B cell (primary cell): ENCODE results near the gene PACSIN1. TPM values are rescaled to one million over a fixed set of nuclear protein-coding genes. Genes with fewer than 3 reads are reported as not detected.

ENCODE experiments used
- ATAC-seq: fragments of 200-7000 bp; cut with Tn5 transposase; one replicate; pipeline ENCODE4 v1.10.0; 2021; ENCODE audit warnings: low read depth, mild to moderate bottlenecking, moderate number of reproducible peaks, moderate library complexity
- CTCF ChIA-PET: fragments of 350-600 bp; sonication (Branson Sonifier 250); formaldehyde crosslinking; loops from one replicate; lab custom pipeline; 2021; ENCODE audit warnings: antibody characterized with exemption, inconsistent platforms; lab: Charles Lee
- POLR2A ChIA-PET: fragments of 350-600 bp; sonication (Branson Sonifier 250); formaldehyde crosslinking; loops from one replicate; lab custom pipeline; 2021; ENCODE audit warnings: antibody characterized with exemption; lab: Charles Lee
- DNase-seq: peaks from one replicate; pipeline ENCODE4 v3.0.0; 2013
- H2AFZ ChIP-seq: 2 replicates; pipeline ENCODE4 v1.6.1; 2012; ENCODE audit warnings: mild to moderate bottlenecking, low read depth, low read length; ENCODE audit not compliant: insufficient read depth, poor library complexity, severe bottlenecking
- H3K27ac ChIP-seq, 2 donors: 1 replicate in 1 of 2; 2 replicates in 1 of 2; pipeline ENCODE4 v1.5.1; 2012 to 2013; ENCODE audit warnings: low read length in 2 of 2, mild to moderate bottlenecking in 2 of 2, moderate library complexity in 1 of 2
- H3K27me3 ChIP-seq, 4 experiments: fragments of 200-600 bp in 1 of 4; sonication (generic) in 1 of 4; replicated peaks in 1 of 4; 1 replicate in 2 of 4; 2 replicates in 2 of 4; pipeline versions ENCODE4 v1.6.1 to v1.7.0; 2013 to 2016; ENCODE audit warnings: low read length in 3 of 4, mild to moderate bottlenecking in 2 of 4, mixed read lengths in 1 of 4, moderate library complexity in 1 of 4; ENCODE audit not compliant: insufficient read depth in 4 of 4, control insufficient read depth in 3 of 4; ENCODE audit errors: control extremely low read depth in 1 of 4
- H3K36me3 ChIP-seq, 2 experiments: replicated peaks in 1 of 2; 1 replicate in 1 of 2; 2 replicates in 1 of 2; pipeline versions ENCODE4 v1.6.1 to v1.7.1; 2013; ENCODE audit warnings: low read length in 1 of 2; ENCODE audit not compliant: insufficient read depth in 2 of 2, control insufficient read depth in 1 of 2; ENCODE audit errors: control extremely low read depth in 1 of 2, extremely low read depth in 1 of 2
- H3K4me1 ChIP-seq, 2 donors: fragments of 200-600 bp in 1 of 2; sonication (generic) in 1 of 2; 1 replicate in 1 of 2; 2 replicates in 1 of 2; pipeline versions ENCODE4 v1.5.1 to v1.6.1; 2013 to 2017; ENCODE audit warnings: low read length in 2 of 2; ENCODE audit not compliant: control insufficient read depth in 2 of 2, insufficient read depth in 2 of 2
- H3K4me2 ChIP-seq: replicated peaks from 2 replicates; pipeline ENCODE3; 2012; ENCODE audit warnings: mild to moderate bottlenecking, low read depth, low read length; ENCODE audit not compliant: poor library complexity, severe bottlenecking
- H3K4me3 ChIP-seq, 5 experiments: fragments of 200-600 bp in 1 of 5; sonication (generic) in 1 of 5; 1 replicate in 3 of 5; 2 replicates in 2 of 5; pipeline versions ENCODE4 v1.5.1 to v1.7.0; 2011 to 2016; ENCODE audit warnings: low read length in 4 of 5, mild to moderate bottlenecking in 4 of 5, low read depth in 2 of 5, control low read depth in 1 of 5, moderate library complexity in 1 of 5; ENCODE audit not compliant: insufficient read depth in 1 of 5; ENCODE audit errors: control extremely low read depth in 1 of 5, extremely low read depth in 1 of 5
- H3K79me2 ChIP-seq: fragments of 200-600 bp; sonication (generic); one replicate; pipeline ENCODE4 v1.6.0; 2016; ENCODE audit warnings: low read length; ENCODE audit not compliant: control insufficient read depth, insufficient read depth
- H3K9ac ChIP-seq: fragments of 200-600 bp; sonication (generic); 2 replicates; pipeline ENCODE4 v1.6.1; 2017; ENCODE audit warnings: mild to moderate bottlenecking, low read length, moderate library complexity
- H3K9me3 ChIP-seq, 3 donors: one replicate each; pipeline versions ENCODE4 v1.6.1 to v1.7.1; 2013; ENCODE audit warnings: low read length in 2 of 3; ENCODE audit not compliant: control insufficient read depth in 2 of 3, insufficient read depth in 1 of 3; ENCODE audit errors: control extremely low read depth in 1 of 3
- H4K20me1 ChIP-seq: 2 replicates; pipeline ENCODE4 v1.6.0; 2012; ENCODE audit warnings: mild to moderate bottlenecking, low read length; ENCODE audit not compliant: insufficient read depth, control insufficient read depth, poor library complexity, severe bottlenecking
- H3K27ac Mint-ChIP-seq: one replicate; pipeline ENCODE4 v1.8.0; 2021; ENCODE audit warnings: mixed read lengths
- H3K27me3 Mint-ChIP-seq: one replicate; pipeline ENCODE4 v1.8.0; 2021; ENCODE audit warnings: mixed read lengths
- H3K4me1 Mint-ChIP-seq: one replicate; pipeline ENCODE4 v1.8.0; 2021; ENCODE audit warnings: mixed read lengths
- H3K4me3 Mint-ChIP-seq: one replicate; pipeline ENCODE4 v1.8.0; 2021; ENCODE audit warnings: mixed read lengths
- H3K9me3 Mint-ChIP-seq: one replicate; pipeline ENCODE4 v1.8.0; 2022; ENCODE audit warnings: mixed read lengths; ENCODE audit not compliant: insufficient read depth
- CTCF ChIP-seq: fragments of 200-600 bp; IDR thresholded peaks from one replicate; pipeline ENCODE4 v1.8.0; 2022; ENCODE audit warnings: antibody characterized with exemption, mild to moderate bottlenecking
- EZH2 ChIP-seq: IDR thresholded peaks from 2 replicates; pipeline ENCODE4 v1.6.1; 2012; ENCODE audit warnings: borderline replicate concordance, low read depth, mild to moderate bottlenecking, moderate library complexity, low read length; ENCODE audit not compliant: insufficient read depth, poor library complexity, severe bottlenecking
- WGBS: methylation state at CpG from one replicate; pipeline ENCODE4 v1.1.5; 2013; ENCODE audit warnings: missing lambda C conversion rate; ENCODE audit not compliant: insufficient coverage; 5-methylcytosine and 5-hydroxymethylcytosine counted together
- intact Hi-C: fragments of 100-400 bp; cut with micrococcal nuclease; formaldehyde crosslinking; loops from one replicate; pipeline ENCODE4 v1.10.0; 2022
- polyA plus RNA-seq: library from polyadenylated mRNA; depleted of rRNA; stranded (reverse); fragments of >200 nt; gene quantifications from 2 replicates; pipeline ENCODE4 v1.2.3, GENCODE V29; 2012
- total RNA-seq, 2 donors: library from RNA; stranded (reverse); fragments of 120-200 nt in 1 of 2; gene quantifications; 1 replicate in 1 of 2; 2 replicates in 1 of 2; pipeline versions ENCODE4 v1.2.3 to v1.2.4, GENCODE V29; 2013 to 2022

Gene PACSIN1
- total and polyA plus RNA-seq, 2 donors (not counting 1 experiment from before 2014, with no cell fraction given), result 0.18 to 0.20 TPM

- TF ChIP-seq CTCF (no peak), EZH2 (no peak)
- Histone ChIP-seq H3K4me2 (no peak overlapping the region), H3K27ac (no peak overlapping the region), H3K9me3 (peaks cover 0 to 6% (median 5%) of the 10 kb centered on the region in 3 donors), H2AFZ (no peak overlapping the region), H3K27me3 (peaks cover 0 to 10% (median 0%) of the 10 kb centered on the region in 4 experiments), H3K9ac (no peak overlapping the region), H3K79me2 (no peaks in the 10 kb centered on the region), H3K4me3 (no peak overlapping the region), H3K4me1 (no peaks in the 10 kb centered on the region), H3K36me3 (no peaks in the 10 kb centered on the region), H4K20me1 (no peaks in the 10 kb centered on the region)
- peaks cover 8% of the 10 kb centered on the region for H3K9me3 Mint-ChIP-seq
- intact Hi-C loops, result no loop called here
- DNase-seq, result no peak
- no peaks in the 10 kb centered on the region for H3K4me1 Mint-ChIP-seq
- CTCF ChIA-PET, result no interaction called here
- H3K4me3 Mint-ChIP-seq, result no peak overlapping the region
- no peak for ATAC-seq
- POLR2A ChIA-PET, result no interaction called here
- H3K27ac Mint-ChIP-seq, result no peak overlapping the region
- WGBS, result 91% methylated on average over 3 of the region's 6 CpGs
- H3K27me3 Mint-ChIP-seq, result peaks cover 11% of the 10 kb centered on the region
These were observed 45.5 kb downstream of the PACSIN1 start for GRCh38 chr6:34511214-34511914.

GRCh38 chr6:34511915-34512737 is 46.2 kb downstream of the PACSIN1 start:
- Histone ChIP-seq H3K9me3 (peaks cover 0 to 6% (median 5%) of the 10 kb centered on the region in 3 donors), H3K9ac (no peak overlapping the region), H3K27ac (no peak overlapping the region), H3K4me2 (no peak overlapping the region), H4K20me1 (no peaks in the 10 kb centered on the region), H3K4me3 (no peak overlapping the region), H3K27me3 (peaks cover 0 to 10% (median 0%) of the 10 kb centered on the region in 4 experiments), H2AFZ (no peak overlapping the region), H3K4me1 (no peaks in the 10 kb centered on the region), H3K36me3 (no peaks in the 10 kb centered on the region), H3K79me2 (no peaks in the 10 kb centered on the region)
- intact Hi-C loops, result no loop called here
- ChIA-PET CTCF (no interaction called here), POLR2A (no interaction called here)
- WGBS, result 90% methylated on average over 6 of the region's 12 CpGs
- H3K4me3 Mint-ChIP-seq, result no peak overlapping the region
- no peaks in the 10 kb centered on the region for H3K4me1 Mint-ChIP-seq
- ATAC-seq, result no peak
- DNase-seq, result no peak
- H3K27me3 Mint-ChIP-seq, result peaks cover 14% of the 10 kb centered on the region
- peaks cover 8% of the 10 kb centered on the region for H3K9me3 Mint-ChIP-seq
- no peak overlapping the region for H3K27ac Mint-ChIP-seq
- TF ChIP-seq CTCF, result no peak
- TF ChIP-seq EZH2, result no peak
